Heart right ventricle (tissue), 16 donors: Measurements from ENCODE around the gene STAB2. TPM values are rescaled to one million over a fixed set of nuclear protein-coding genes. Genes with fewer than 3 reads are reported as not detected.
A peak's percentile ranks its signal among the peaks of the same experiment; 100 is the strongest.

Experiments used
- ATAC-seq, 8 donors: fragments of 200-7000 bp; cut with Tn5 transposase; one replicate each; pipeline ENCODE4 v1.9.1; 2020; ENCODE audit warnings: mild to moderate bottlenecking in 8 of 8, moderate library complexity in 8 of 8, moderate number of reproducible peaks in 1 of 8
- DNase-seq, 2 donors: peaks; one replicate each; pipeline ENCODE4 v3.0.0-alpha.2; 2020
- H3K27ac ChIP-seq, 10 donors: fragments of 200-600 bp; sonication (generic) in 2 of 10; one replicate each; pipeline versions ENCODE4 v1.5.0 to v1.8.0; 2020 to 2022; ENCODE audit warnings: mild to moderate bottlenecking in 3 of 10
- H3K27me3 ChIP-seq, 7 donors: fragments of 200-600 bp; one replicate each; pipeline ENCODE4 v1.8.0; 2021 to 2022; ENCODE audit warnings: mild to moderate bottlenecking in 2 of 7
- H3K36me3 ChIP-seq, 9 donors: fragments of 200-600 bp; sonication (generic) in 1 of 9; one replicate each; pipeline versions ENCODE4 v1.5.0 to v1.8.0; 2020 to 2022; ENCODE audit warnings: mild to moderate bottlenecking in 2 of 9
- H3K4me1 ChIP-seq, 9 donors: fragments of 200-600 bp; sonication (generic) in 1 of 9; one replicate each; pipeline versions ENCODE4 v1.5.0 to v1.8.0; 2020 to 2022; ENCODE audit warnings: mild to moderate bottlenecking in 4 of 9
- H3K4me3 ChIP-seq, 10 donors: fragments of 200-600 bp; sonication (generic) in 2 of 10; one replicate each; pipeline versions ENCODE4 v1.5.0 to v1.8.0; 2020 to 2022; ENCODE audit warnings: mild to moderate bottlenecking in 7 of 10, moderate library complexity in 2 of 10
- H3K9me3 ChIP-seq, 11 donors: fragments of 200-600 bp in 10 of 11; sonication (generic) in 2 of 11; one replicate each; pipeline versions ENCODE4 v1.5.0 to v1.8.0; 2013 to 2022; ENCODE audit warnings: mild to moderate bottlenecking in 2 of 11, control low read depth in 1 of 11, moderate library complexity in 1 of 11
- WGBS, 2 donors: extraction: QIAGEN DNeasy Blood & Tissue Kit; methylation state at CpG; one replicate each; pipeline ENCODE4 v1.1.7; 2013; ENCODE audit warnings: inconsistent platforms in 1 of 2; 5-methylcytosine and 5-hydroxymethylcytosine counted together
- intact Hi-C, 10 donors: fragments of 100-400 bp; cut with DNase I; formaldehyde crosslinking; loops; one replicate each; pipeline versions ENCODE4 v1.11.1 to v1.14.2; 2022
- long read RNA-seq, 3 donors: library from polyadenylated mRNA; unstranded; transcript quantifications; one replicate each; pipeline ENCODE4 v2.0.0, GENCODE V29; 2020 to 2021
- polyA plus RNA-seq, 2 donors: library from polyadenylated mRNA; stranded (reverse); fragments of 200-250 nt; gene quantifications; one replicate each; pipeline ENCODE4 v1.2.3, GENCODE V29; 2013
- total RNA-seq, 10 donors: library from RNA; stranded (reverse); fragmentation: NEBNext Ultra II Directional in 3 of 10; extraction: Animal tissue kit (Norgen Biotek cat#: 25700) in 3 of 10; gene quantifications; one replicate each; pipeline versions ENCODE4 v1.2.1 to v1.2.4, GENCODE V29; 2021 to 2023
- TF ChIP-seq, protein P1 (sequence below), 9 donors: fragments of 200-600 bp; sonication (generic) in 2 of 9; IDR thresholded peaks; one replicate each; pipeline versions ENCODE4 v1.5.0 to v1.8.0; 2021 to 2022; ENCODE audit warnings: antibody characterized with exemption in 9 of 9, mild to moderate bottlenecking in 5 of 9, moderate library complexity in 1 of 9
- donor health status: Arrhythmogenic right ventricular cardiomyopathy.
- donor health status: ischemic (EF 13 %, LVEDD 7.1; RV severe dilation, severe dysfunction).
- donor health status: healthy with polysubstance abuse.
- donor health status: DM: no; HTN: yes; CAD: no.
- donor health status: DM: no; HTN: no; CAD: no.
- donor health status: ischemic (EF 25% LVEDD 6.9; RV normal size, moderate dysfunction).
- donor health status: ischemic (EF 25% LVEDD 5.7; RV mildly dilated, moderate dysfunction).
- donor health status: healthy.
- donor health status: DM: yes; HTN: yes; CAD: no.
- donor health status: Ischemic cardiomyopathy.
- donor health status: ischemic (EF 35%, LVEDD 5.7; RV mildly dilated, moderate dysfunction).
- donor health status: nonischemic (EF 11% LVEDD 7.7; RV severe dilation, severe dysfunction).
- donor health status: DM: yes; HTN: yes; CAD: no.
- donor health status: PGD.
- donor health status: ischemic (EF 29% LVEDD 5.4; RV normal size, mild dysfunction).
- donor health status: nonischemic (EF 23%, LVEDD 6.1; RV moderate dilation, normal function).

Gene STAB2, protein sequence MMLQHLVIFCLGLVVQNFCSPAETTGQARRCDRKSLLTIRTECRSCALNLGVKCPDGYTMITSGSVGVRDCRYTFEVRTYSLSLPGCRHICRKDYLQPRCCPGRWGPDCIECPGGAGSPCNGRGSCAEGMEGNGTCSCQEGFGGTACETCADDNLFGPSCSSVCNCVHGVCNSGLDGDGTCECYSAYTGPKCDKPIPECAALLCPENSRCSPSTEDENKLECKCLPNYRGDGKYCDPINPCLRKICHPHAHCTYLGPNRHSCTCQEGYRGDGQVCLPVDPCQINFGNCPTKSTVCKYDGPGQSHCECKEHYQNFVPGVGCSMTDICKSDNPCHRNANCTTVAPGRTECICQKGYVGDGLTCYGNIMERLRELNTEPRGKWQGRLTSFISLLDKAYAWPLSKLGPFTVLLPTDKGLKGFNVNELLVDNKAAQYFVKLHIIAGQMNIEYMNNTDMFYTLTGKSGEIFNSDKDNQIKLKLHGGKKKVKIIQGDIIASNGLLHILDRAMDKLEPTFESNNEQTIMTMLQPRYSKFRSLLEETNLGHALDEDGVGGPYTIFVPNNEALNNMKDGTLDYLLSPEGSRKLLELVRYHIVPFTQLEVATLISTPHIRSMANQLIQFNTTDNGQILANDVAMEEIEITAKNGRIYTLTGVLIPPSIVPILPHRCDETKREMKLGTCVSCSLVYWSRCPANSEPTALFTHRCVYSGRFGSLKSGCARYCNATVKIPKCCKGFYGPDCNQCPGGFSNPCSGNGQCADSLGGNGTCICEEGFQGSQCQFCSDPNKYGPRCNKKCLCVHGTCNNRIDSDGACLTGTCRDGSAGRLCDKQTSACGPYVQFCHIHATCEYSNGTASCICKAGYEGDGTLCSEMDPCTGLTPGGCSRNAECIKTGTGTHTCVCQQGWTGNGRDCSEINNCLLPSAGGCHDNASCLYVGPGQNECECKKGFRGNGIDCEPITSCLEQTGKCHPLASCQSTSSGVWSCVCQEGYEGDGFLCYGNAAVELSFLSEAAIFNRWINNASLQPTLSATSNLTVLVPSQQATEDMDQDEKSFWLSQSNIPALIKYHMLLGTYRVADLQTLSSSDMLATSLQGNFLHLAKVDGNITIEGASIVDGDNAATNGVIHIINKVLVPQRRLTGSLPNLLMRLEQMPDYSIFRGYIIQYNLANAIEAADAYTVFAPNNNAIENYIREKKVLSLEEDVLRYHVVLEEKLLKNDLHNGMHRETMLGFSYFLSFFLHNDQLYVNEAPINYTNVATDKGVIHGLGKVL (N-terminal part only)
- under 1 TPM in 8 of 10 donors, not detected in 2; 0.03 to 0.50 (median 0.17) TPM for total RNA-seq
- under 1 TPM in 1 of 2 donors, not detected in 1; 0.01 TPM for polyA plus RNA-seq
- long read RNA-seq, donor 1 = 0 reads
- long read RNA-seq, donor 2 = 0 reads
- long read RNA-seq, donor 3 = 0 reads

DNA sequence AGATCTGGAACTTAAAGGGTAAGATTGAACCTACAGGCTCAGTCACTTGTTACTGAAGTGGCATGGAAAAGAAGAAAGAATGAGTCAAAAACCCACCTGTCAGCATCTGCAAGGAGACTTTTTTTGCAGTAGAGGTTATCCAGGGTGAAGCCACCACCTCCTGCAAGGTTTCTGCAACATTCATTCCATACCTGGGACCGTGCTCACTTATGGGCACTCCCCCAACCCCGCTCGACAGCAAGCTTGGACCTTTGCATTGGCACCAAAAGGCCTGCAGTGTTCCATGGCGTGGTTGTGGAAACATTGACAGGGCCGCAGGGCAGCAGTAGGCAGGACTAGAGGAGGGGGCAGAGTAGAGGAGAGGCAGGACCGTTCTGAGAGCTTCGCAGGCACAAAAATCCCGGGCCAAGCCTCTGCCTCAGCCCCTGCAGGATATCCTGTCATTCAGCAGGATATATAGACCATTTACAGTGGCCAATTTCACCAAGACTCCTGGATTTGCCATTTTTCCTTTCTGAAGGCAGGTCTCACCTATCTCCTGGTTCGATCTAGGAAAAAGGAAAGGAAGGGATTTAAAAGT is at the start of gene STAB2:
Gene STAB2 (plus strand): TSS at position 483 of the 580 bp plus-strand sequence. CDS start 204 bp downstream, outside the sequence.
- Histone ChIP-seq H3K9me3 (no peaks in the 10 kb centered on the region), H3K4me3 (peak within 1 kb of the TSS in 1 of 10 donors; percentile 0), H3K36me3 (no peaks in the 10 kb centered on the region), H3K27ac (no peak within 1 kb of the TSS), H3K27me3 (peaks cover 0 to 8% (median 0%) of the 10 kb centered on the region in 7 donors), H3K4me1 (no peaks in the 10 kb centered on the region)
- TF ChIP-seq, protein P1, sequence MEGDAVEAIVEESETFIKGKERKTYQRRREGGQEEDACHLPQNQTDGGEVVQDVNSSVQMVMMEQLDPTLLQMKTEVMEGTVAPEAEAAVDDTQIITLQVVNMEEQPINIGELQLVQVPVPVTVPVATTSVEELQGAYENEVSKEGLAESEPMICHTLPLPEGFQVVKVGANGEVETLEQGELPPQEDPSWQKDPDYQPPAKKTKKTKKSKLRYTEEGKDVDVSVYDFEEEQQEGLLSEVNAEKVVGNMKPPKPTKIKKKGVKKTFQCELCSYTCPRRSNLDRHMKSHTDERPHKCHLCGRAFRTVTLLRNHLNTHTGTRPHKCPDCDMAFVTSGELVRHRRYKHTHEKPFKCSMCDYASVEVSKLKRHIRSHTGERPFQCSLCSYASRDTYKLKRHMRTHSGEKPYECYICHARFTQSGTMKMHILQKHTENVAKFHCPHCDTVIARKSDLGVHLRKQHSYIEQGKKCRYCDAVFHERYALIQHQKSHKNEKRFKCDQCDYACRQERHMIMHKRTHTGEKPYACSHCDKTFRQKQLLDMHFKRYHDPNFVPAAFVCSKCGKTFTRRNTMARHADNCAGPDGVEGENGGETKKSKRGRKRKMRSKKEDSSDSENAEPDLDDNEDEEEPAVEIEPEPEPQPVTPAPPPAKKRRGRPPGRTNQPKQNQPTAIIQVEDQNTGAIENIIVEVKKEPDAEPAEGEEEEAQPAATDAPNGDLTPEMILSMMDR (IDR thresholded peaks at IDR 0.05) = no peak
- intact Hi-C loops = no loop called here
- ATAC-seq (no peak), DNase-seq (no peak)
- WGBS, 2 donors = 68 to 71% methylated on average over 9 of the region's 9 CpGs

- no peak for DNase-seq
- Histone ChIP-seq H3K36me3 (no peaks in the 10 kb centered on the region), H3K4me1 (no peaks in the 10 kb centered on the region), H3K4me3 (no peak overlapping the region), H3K27ac (no peak overlapping the region), H3K9me3 (no peaks in the 10 kb centered on the region), H3K27me3 (peaks cover 0 to 6% (median 0%) of the 10 kb centered on the region in 7 donors)
- WGBS, 2 donors = 47 to 48% methylated on average over 1 of the region's 1 CpG
- ATAC-seq = no peak
- intact Hi-C loops = no loop called here
- TF ChIP-seq, protein P1 (IDR thresholded peaks at IDR 0.05) = no peak
Measured at GRCh38 chr12:103538397-103538796, 48.7 kb upstream of the STAB2 start.

DNA sequence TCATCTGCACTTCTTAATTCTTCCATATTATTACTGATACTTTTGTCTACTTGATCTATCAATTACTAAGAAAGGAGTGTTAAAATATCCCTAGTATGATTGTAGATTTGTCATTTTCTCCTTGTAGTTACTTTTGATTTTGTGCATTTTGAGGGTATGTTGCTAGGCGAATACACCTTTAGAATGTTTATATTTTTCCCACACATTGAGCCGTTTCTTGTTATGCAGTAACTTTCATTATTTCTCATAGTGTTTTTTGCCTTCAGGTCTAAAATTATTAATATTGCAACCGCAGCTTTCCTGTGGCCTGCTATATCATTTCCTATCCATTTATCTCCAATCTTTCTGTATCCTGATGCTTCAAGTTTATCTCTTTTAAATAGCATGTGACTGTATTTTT is 46.8 kb upstream of the STAB2 start:
- H3K27me3 ChIP-seq = no peaks in the 10 kb centered on the region
- TF ChIP-seq, protein P1 (IDR thresholded peaks at IDR 0.05) = no peak
- no peaks in the 10 kb centered on the region for H3K4me1 ChIP-seq
- H3K9me3 ChIP-seq = no peaks in the 10 kb centered on the region
- 58 to 84% methylated on average over 3 of the region's 3 CpGs for WGBS, 2 donors
- intact Hi-C loops = no loop called here
- no peak for DNase-seq
- H3K36me3 ChIP-seq = no peaks in the 10 kb centered on the region
- no peak overlapping the region for H3K27ac ChIP-seq
- no peak overlapping the region for H3K4me3 ChIP-seq
- ATAC-seq = no peak
